GM15510 (cell line): ENCODE measurements around the gene NEK8.

ENCODE experiments used
- POLR2A ChIP-seq: IDR thresholded peaks from 3 replicates; pipeline ENCODE4 v1.6.1; 2011; ENCODE audit warnings: borderline replicate concordance; ENCODE audit not compliant: insufficient read length; ENCODE audit errors: extremely low read depth

Gene NEK8

DNA sequence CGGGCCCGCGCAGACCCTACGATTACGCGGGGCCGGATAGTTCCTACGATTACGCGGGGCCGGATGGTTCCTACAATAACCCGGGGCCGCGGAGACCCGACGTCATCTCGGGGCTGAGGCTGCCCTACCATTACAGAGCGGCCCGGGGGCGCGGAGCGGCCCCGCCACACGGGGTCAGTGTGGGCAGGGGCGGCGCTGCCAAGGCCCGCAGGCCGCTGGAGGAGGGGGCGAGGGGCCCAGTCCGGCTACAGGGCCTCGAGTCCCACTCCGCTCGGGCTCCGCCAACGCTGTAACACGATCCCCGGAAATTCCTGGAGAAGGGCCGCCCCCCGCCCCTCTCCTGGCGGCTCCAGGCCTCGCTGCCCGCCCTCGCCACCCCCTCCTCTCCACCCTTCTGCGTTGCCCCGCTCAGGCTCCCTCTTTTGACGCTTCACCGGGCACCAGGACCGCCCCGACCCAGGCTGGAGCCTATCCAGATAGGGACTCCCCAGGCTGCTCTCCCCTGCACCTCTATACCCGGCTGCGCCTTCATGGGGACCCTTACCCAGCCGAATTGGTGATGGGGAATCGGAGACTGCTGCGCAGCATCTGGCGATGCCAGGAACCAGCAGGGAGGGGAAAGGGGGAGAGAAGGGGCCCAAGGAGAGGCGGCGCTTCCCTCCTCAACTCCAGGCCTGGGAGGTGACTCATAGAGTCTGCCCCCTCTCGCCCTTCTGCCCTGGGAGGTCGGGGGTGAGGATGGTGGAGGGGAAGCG, 10.8 kb upstream of the NEK8 start, which contains the start of gene RAB34:
Gene RAB34 (minus strand): TSS at position 291 of the 755 bp plus-strand sequence. CDS start 602 bp downstream, outside the sequence.
- TF ChIP-seq POLR2A = peak; percentile 47

DNA sequence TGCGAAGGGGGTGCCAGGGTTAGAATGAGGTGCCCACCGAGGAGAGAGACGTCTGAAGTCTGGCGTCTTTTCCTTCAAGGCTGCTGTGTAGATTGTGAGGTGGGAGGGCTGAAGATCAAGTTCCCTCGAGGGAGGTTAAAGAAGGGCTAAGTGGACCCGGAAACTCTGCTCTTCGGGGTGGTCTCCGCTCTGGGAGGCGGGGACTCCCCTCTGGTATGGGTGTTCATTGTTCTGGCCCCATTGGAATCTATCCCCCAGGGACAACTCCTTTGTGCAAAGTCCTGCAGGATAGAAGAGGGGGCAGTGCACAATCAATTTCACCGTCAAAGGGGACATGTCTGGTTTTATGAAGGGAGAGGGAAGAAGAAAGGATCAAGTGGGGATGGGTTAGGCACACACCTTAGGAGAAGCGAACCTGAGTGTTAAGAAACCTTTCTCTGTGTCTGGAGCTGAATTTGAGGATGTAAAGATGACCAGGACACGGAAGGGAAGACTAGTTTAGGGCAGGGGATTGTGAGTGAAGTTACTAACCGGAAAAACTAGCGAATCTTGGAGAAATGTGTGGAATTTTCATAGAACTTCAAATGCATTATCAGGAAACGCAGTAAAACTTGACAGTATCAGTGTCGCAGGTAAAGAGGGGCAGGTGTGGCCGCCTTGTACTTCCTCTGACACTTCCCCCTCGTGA, 10.1 kb upstream of the NEK8 start:
- no peak for TF ChIP-seq POLR2A

DNA sequence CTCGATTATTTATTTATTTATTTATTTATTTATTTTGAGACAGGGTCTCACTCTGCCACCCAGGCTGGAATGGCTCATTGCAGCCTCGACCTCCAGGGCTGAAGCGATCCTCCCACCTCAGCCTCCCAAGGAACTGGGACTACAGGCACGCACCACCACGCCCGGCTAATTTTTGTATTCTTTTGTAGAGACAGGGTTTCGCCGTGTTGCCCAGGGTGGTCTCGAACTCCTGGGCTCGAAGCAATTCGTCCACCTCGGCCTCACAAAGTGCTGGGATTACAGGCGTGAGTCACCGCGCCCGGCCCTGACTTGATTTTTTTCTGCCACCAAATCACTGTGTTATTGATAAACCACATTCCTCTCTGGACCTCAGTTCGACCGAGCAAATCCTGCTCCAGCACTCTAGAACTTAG, 9.6 kb upstream of the NEK8 start:
- no peak for TF ChIP-seq POLR2A

DNA sequence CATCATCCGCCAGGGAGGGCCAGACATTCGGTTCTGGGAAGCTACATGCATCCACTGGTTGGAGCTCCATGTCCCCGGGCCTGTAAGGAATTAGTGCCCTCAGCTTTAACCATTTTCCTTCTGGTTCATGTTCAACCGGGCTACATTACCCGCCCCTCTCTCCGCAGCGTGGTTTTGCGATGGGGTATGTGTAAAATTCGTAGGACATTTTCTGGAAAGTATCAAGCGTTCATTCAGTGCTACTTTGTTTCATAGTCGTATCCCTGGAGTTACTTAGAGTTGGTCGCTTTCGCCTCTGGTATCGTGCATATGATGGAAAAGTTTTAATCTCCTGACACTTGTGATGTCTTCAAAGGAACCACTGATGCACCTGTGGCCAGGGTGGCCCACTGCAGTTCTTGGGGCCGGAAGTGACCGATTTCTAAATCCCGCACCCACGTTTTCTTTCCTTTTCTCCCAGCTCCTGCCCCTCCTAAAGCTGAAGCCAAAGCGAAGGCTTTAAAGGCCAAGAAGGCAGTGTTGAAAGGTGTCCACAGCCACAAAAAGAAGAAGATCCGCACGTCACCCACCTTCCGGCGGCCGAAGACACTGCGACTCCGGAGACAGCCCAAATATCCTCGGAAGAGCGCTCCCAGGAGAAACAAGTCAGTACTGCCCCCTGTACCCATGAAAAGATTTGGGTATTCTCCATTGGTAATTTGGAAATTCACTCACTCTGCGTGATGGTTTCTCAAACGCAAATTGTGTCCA, 8.2 kb upstream of the NEK8 start:
- TF ChIP-seq POLR2A = no peak

DNA sequence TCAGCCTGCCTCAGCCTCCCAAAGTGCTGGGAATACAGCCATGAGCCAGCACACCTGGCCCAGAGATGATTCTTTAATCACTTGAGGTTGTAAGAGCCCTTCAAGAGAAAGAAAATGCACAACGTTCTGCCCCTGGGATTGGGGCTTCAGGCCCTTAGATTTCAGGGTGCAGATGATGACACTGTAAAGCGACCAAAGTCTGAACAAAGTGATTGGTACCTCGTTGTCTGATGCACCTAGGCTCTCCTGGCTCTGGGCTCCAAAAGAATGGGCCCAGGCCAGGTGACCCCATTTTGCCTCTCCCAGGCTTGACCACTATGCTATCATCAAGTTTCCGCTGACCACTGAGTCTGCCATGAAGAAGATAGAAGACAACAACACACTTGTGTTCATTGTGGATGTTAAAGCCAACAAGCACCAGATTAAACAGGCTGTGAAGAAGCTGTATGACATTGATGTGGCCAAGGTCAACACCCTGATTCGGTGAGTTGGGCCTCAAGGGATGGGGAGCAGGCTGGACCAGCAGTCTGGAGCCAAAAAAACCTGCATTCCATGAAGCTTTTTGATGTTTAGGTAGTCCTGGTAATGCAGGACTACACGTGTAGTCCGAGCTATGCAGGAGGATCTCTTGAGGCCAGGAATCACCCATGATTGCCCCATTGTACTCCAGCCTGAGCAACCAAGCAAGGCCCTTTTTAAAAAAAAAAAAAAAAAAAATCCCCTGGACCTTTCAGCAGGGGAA, 6.0 kb upstream of the NEK8 start:
- no peak for TF ChIP-seq POLR2A

DNA sequence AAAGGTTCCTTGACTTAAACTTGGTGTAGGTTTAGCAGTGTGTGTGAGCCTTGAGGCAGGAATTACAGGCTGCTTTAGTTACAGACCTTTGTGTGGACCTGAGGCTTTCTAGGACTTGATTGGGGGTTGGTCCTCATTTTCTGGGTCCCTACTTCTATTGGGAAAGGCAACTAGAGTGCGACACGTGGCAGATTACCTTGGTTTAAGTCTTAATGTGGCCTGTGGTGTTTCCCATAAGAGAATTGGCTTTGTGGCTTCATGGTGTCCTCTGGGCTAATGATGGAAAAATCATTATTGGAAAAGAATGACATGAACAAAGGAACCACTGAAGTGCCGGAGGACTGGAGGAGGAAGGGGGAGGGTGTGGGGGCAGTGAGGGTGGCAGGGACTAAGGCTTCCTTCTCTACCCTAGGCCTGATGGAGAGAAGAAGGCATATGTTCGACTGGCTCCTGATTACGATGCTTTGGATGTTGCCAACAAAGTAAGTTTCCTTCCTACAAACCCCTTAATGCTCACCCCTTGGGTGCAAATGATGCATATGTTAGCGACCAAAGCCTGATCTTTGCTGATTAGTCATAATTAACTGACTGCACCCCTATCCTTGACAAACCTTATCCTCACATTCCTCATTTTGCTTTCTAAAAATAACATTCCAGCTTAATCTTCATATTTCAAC, 5.3 kb upstream of the NEK8 start:
- no peak for TF ChIP-seq POLR2A

DNA sequence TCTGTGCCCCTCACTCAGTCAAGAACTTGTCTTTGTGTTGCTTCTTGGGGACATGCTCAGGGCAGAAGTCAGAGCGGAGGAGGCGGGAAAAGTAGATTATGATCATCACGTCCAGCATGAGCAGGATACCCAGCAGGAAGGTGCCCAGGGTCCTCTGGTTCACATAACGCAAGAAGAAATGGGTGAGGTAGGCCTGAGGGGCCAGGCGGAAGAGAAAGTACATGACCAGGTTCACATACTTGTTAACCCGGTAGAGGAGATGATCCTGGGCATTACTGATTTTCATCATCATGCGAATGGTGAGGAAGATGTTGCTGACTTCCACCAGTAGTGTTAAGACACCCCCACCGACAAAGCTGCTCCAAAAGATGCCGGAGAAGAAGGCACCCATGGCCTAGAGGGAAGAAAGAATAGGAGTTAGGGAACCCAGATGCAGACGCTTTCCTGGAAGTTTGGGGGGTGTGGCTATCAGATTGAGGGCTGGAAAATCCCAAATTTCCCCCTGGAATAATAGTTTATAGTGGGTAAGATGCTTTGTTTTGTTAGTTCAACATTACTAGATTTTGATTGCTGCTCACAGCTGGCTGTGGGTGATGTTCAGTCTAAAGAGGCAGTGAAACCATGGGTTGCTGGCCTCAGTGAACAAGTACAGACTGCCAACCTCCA, 4.0 kb upstream of the NEK8 start:
- no peak for TF ChIP-seq POLR2A

DNA sequence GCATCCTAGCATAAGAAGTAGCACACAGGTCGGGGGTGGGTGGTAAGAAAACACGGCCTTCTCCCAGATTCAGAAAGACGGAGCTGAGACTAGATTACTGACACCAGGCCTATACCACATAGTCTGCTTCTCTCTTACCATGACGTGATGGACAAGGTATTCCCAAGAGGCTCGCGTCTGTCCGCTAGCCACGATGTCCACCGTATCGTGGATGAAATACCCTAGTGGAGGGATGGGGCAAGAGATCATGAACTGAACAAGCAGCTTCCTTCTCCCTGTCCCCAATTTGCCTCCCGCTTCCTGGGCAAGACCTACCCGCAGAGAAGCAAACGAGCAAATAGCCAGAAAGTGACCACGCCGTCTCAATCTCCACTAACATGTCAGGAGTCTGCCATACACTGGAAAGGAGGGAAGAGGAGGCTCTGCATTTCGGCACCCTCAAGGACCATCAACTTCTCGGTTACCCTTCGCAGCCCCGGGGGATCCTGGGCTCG, 3.4 kb upstream of the NEK8 start:
- TF ChIP-seq POLR2A = peak; percentile 42

DNA sequence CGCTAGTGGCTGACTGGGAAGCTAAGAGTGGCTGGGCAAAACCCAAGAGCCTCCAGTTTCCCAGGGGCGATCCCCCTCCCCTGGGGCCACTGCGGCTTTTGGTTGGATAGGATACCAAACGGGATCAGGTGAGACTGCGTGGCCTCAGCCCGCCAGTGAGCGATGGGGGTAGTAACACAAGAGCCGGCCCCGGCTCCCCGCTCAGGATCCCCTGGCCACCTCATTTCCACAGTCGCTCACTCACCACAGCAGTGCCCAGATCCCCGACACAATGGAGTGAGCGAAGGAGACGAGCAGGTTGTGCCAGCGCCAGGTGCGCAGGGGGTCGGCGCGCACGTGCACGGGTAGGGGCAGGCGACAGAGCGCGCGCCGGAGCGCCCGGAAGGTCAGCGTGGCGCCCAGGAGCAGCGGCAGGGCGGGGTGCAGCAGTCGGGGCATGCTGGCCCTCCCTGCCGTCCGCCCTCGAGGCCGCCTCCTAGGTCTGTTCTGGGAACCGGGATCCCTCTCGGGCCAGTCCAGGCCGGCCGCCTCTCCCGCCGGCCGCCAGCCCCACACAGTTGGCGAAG, 2.8 kb upstream of the NEK8 start:
- peak; percentile 79 for TF ChIP-seq POLR2A

DNA sequence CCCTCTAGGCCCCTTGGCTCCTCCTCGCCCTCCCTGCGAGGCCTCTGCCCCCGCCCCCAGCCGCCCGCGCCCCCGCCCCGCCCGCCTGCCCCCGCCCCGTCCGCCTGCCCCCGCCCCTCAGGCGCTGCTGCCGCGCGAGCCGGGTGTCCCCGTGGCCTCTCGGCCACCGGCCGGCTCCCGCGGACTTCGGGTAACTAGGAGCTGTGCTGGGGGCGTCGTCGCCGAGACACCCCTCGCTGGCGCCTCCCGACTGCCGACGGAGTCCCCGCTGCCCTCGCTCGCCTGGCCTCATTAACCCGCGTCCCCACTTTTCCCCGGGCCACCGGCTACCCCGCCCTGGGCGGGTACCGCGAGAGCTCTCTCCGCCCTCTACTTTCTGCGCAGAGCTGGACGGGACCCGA, 2.4 kb upstream of the NEK8 start, which contains the start of gene TLCD1:
Gene TLCD1 (minus strand): TSS at position 8 of the 401 bp plus-strand sequence. CDS start 136 bp downstream, outside the sequence.
- TF ChIP-seq POLR2A = no peak

DNA sequence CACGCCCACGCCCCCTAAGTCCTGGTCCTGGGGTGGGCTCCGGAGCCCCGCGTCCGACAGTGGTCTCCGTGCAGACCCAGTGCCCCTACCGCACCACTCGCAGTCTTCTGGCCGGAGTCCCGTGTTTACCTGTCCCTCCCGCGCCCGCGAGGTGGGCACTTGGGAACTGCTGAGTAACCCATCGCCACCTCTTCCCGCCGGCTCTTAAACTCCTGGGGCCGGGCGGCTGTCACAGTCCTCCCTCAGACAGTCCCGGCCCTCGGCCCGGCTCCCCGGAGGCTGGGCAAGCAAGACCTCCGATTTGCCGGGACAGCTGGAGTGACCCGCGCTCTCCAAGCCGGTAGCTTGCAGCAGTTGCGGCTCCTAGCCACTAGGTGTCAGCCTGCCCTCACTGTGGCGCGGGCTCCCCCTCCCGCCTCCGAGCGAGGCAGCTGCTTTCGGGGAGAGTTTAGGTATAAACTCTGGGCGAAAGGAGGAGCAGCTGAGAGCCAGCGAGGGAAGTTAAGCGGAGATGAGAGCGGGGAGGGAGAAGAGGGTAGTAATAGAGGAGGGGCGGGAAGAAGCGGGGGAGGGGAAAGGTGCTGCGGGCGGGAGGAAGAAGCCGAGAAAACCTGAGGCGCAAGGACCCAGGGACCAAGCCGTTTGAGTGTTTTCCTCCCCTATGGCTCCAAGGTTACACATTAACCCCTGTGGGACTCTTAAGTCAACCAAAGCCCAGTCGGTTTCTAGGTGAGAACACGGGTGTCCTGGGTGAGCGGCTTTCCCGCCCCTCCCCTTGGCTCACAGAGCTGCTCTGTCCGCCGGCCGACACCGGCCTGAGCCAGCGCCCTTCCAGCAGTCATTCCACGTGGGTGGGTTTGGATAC, 1.7 kb upstream of the NEK8 start:
- peak; percentile 62 for TF ChIP-seq POLR2A

DNA sequence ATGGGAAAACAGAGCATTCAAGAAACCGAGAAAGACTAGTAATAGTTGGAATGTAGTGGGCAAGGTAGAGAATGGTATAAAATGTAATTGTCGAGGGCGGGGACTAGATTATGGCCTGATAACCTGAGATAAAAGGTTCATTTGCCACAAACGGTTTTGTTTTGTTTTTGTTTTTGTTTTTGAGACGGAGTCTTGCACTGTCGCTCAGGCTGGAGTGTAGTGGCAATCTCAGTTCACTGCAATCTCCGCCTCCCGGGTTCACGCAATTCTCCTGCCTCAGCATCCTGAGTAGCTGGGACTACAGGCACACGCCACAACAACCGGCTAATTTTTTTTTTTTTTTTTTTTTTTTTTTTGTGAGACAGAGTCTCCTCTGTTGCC, 1.4 kb downstream of the NEK8 start:
- TF ChIP-seq POLR2A = no peak
